Measurements from ENCODE around the gene RINL. TPM values are rescaled to one million over a fixed set of nuclear protein-coding genes. Genes with fewer than 3 reads are reported as not detected.

RINL gene
- total RNA-seq, 1 donor from 2014 or later: 65.0 TPM

GRCh38 chr19:38899447-38900201, 21.5 kb upstream of the RINL start, which contains the start of the genes NFKBIB and SIRT2:
Gene NFKBIB, plus strand, starts transcription at chr19:38899969. Its CDS starts 64 bp downstream, at chr19:38900033.
Gene SIRT2, minus strand, starts transcription at chr19:38899618. Its CDS starts 97 bp downstream, at chr19:38899521.
- peak within 1 kb of the TSS; percentile 87 for H3K27ac Mint-ChIP-seq
- no peaks in the 10 kb centered on the region for H3K9me3 Mint-ChIP-seq
- peak; percentile 91 for DNase-seq
- H3K27me3 Mint-ChIP-seq: no peaks in the 10 kb centered on the region
- ChIA-PET CTCF (interaction anchor here (1.2 to 2.4 kb wide), 5 partner anchors 12 to 130 kb away, joined by 4 to 10 read pairs (median 6); partner anchors contain the start of genes MRPS12 and SARS2), POLR2A (interaction anchor here (0.7 to 2.4 kb wide), 15 partner anchors 13 to 525 kb away, joined by 3 to 22 read pairs (median 5); partner anchors contain the start of genes ACTN4, ECH1, EIF3K and FAM98C)
- intact Hi-C loops (cut with micrococcal nuclease): loop anchor here (1.0 to 5.0 kb wide), 9 partner anchors 21 to 564 kb away; partner anchors contain the start of genes CATSPERG, ECH1, EIF3K and MAP4K1
- peaks cover 41% of the 10 kb centered on the region for H3K4me1 Mint-ChIP-seq
- H3K36me3 Mint-ChIP-seq (ENCODE audit: low read depth): peaks cover 30% of the 10 kb centered on the region
- H3K4me3 Mint-ChIP-seq: peak within 1 kb of the TSS; percentile 91
- peak; percentile 91 for ATAC-seq (ENCODE audit: low read depth)
- no peak for TF ChIP-seq CTCF (IDR thresholded peaks at IDR 0.05)

GRCh38 chr19:38898788-38899446, 20.8 kb upstream of the RINL start:
- H3K4me3 Mint-ChIP-seq: peak overlapping the region; percentile 91
- intact Hi-C loops (cut with micrococcal nuclease): loop anchor here (1.0 to 5.0 kb wide), 9 partner anchors 20 to 564 kb away; partner anchors contain the start of genes CATSPERG, ECH1, EIF3K and MAP4K1
- peaks cover 36% of the 10 kb centered on the region for H3K4me1 Mint-ChIP-seq
- no peaks in the 10 kb centered on the region for H3K9me3 Mint-ChIP-seq
- no peak for ATAC-seq (ENCODE audit: low read depth)
- H3K27ac Mint-ChIP-seq: peak overlapping the region; percentile 87
- TF ChIP-seq CTCF (IDR thresholded peaks at IDR 0.05): no peak
- ChIA-PET POLR2A (interaction anchor here (2.0 kb wide), 1 partner anchor 252 kb away, joined by 5 read pairs; the partner anchor contains the start of gene ACTN4), CTCF (no interaction called here)
- peaks cover 24% of the 10 kb centered on the region for H3K36me3 Mint-ChIP-seq (ENCODE audit: low read depth)
- no peaks in the 10 kb centered on the region for H3K27me3 Mint-ChIP-seq
- DNase-seq: no peak

GRCh38 chr19:38894968-38895367, 16.9 kb upstream of the RINL start:
- Mint-ChIP-seq H3K4me1 (peaks cover 24% of the 10 kb centered on the region), H3K4me3 (no peak overlapping the region), H3K36me3 (ENCODE audit: low read depth) (peaks cover 17% of the 10 kb centered on the region), H3K27me3 (no peaks in the 10 kb centered on the region), H3K9me3 (no peaks in the 10 kb centered on the region), H3K27ac (no peak overlapping the region)
- ChIA-PET CTCF (no interaction called here), POLR2A (interaction anchor here (0.5 to 1.1 kb wide), 3 partner anchors 26 to 252 kb away, joined by 6 to 9 read pairs (median 8); no protein-coding TSS in a partner anchor)
- ATAC-seq (ENCODE audit: low read depth): no peak
- no peak for TF ChIP-seq CTCF (IDR thresholded peaks at IDR 0.05)
- intact Hi-C loops (cut with micrococcal nuclease): loop anchor here (5.0 kb wide), 1 partner anchor 278 kb away; the partner anchor contains the start of genes EIF3K and MAP4K1
- DNase-seq: no peak

GRCh38 chr19:38893341-38893771, 15.3 kb upstream of the RINL start:
- POLR2A ChIA-PET: no interaction called here
- peaks cover 11% of the 10 kb centered on the region for H3K4me1 Mint-ChIP-seq
- H3K4me3 Mint-ChIP-seq: no peak overlapping the region
- no peak for TF ChIP-seq CTCF (IDR thresholded peaks at IDR 0.05)
- ATAC-seq (ENCODE audit: low read depth) (no peak), DNase-seq (no peak)
- H3K36me3 Mint-ChIP-seq (ENCODE audit: low read depth): peaks cover 26% of the 10 kb centered on the region
- H3K9me3 Mint-ChIP-seq: no peaks in the 10 kb centered on the region
- intact Hi-C loops (cut with micrococcal nuclease): no loop called here
- H3K27me3 Mint-ChIP-seq: no peaks in the 10 kb centered on the region
- CTCF ChIA-PET: no interaction called here
- H3K27ac Mint-ChIP-seq: no peak overlapping the region

All from activated B cell treated with CpG ODN at 0.5 μM for 24 hours (primary cell).